NCI-H345 (cell line): ENCODE measurements around the gene PCYT1A.
"Not testable (repeated sequence)": the region's sequence is repeated elsewhere in the genome, so short reads cannot be mapped to it uniquely, and the experiment has no call there.

Experiments
- DNase-seq: peaks from one replicate; lab custom pipeline; 2025; lab: John Stamatoyannopoulos, UW

PCYT1A gene

DNA sequence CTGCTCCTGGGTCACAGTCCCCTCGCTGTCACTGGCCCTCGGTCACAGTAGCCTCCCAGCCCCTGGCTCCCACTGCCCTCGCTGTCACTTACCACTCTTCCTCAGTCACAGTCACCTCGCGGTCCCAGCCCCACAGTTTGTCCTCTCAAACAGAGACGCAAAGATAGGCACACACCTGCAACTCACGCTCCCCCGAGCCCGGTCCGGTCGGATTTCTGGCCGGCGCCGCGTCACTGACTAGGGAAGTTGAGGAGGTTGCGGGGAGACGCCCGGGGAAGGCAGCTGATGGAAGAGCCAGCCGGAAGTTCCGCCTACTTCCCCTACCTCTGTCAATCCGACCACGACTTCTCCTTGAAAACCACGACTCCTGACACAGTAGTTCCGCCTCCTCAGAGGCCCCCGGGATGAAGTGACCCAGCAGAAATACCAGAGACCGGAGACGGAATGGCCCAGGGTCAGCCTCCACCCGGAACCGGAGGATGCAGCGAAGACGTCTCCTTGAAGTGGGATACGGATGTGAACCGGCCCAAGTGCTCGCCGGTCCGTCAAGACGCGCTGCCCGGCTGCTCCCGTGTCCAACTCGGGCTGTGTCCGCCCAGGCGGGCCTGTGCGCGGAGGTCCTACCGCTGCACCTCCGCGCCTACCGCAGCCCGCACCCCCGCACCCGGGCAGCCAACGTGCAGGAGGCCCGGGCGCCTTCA lies at the start of gene PCYT1A:
PCYT1A (minus strand) TSS at position 287 of the 701 bp plus-strand sequence. CDS start 17,195 bp downstream, outside the sequence.
- peak; percentile 95 for DNase-seq

DNA sequence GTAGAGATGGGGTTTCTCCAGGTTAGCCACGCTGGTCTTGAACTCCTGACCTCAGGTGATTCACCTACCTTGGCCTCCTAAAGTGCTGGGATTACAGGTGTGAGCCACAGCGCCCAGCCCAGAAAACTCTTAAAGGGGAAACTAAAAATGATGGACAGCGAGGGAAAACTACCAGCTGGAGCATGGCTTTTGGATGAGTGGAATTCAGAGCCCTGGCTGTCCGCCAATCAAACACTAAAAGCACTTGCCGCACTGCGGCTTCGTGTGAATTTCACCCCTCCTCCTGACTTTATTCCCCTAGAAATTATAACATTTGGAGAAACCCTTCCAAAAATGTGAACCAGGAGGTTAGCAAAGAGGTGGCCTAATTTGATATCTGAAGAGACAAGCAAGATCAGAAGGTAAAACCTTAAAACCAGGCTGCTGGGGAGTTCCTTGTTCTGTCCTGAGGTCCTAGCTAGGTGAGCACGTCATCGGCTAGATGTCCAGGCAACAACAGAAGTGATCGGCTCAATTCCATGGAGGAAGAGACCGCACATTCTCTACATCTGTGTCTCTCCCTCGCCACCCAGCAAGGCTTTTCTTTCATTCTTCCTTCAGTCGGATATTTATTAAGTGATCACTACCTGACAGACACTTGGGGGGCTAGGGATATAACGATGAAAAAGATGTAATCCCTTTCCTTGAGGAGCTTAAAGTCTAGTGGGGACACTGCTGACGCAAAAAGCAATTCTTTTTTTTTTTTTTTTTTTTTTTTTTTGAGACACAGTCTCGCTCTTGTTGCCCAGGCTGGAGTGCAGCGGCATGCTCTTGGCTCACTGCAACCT lies 49.0 kb upstream of the PCYT1A start:
- DNase-seq = no peak

DNA sequence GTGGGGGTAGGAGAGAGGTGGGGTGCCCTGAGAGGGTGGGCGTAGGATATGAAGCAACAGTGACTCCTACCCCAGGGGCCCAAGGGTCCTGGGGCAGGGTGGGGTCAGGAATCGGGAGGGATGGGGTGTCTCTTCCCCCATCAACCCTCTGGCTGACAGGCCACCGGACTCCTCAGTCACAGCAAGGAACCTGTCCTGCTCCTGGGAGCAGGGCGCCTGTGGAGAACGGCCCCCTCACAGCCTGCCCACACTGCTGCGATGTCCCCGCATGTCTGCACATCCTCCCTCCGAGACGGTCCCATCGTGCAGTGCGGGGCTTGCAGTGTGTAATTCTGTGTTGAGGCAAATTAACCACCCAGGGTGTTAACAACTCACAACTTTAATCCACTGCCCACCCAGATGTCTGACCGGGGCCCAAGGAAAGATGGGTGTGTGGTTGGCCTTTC lies 48.0 kb upstream of the PCYT1A start:
- no peak for DNase-seq

DNA sequence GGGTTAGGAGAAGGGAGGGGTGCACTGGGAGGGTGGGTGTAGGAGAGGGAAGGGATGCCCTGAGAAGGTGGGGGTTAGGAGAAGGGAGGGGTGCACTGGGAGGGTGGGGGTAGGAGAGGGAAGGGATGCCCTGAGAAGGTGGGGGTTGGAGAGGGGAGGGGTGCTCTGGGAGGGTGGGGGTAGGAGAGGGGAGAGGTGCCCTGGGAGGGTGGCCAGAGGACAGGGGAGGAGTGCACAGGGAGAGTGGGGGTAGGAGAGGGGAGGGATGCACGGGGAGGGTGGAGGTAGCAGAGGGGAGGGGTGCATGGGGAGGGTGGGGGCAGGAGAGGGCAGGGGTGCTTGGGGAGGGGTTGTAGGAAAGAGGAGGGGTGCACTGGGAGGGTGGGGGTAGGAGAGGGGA lies 47.5 kb upstream of the PCYT1A start:
- DNase-seq = no peak

DNA sequence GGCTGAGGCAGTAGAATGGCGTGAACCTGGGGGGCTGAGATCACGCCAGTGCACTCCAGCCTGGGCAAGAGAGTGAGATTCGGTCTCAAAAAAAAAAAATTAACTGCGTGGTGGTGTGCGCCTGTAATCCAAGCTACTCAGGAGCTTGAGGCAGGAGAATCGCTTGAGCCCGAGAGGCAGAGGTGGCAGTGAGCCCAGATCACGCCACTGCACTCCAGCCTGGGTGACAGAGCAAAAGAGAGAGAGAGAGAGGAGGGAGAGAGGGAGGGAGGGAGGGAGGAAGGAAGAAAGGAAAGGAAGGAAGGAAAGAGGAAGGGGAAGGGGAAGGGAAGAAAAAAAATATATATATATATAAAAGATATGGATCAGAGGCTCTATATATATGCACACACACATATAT lies 44.6 kb upstream of the PCYT1A start:
- no peak for DNase-seq

DNA sequence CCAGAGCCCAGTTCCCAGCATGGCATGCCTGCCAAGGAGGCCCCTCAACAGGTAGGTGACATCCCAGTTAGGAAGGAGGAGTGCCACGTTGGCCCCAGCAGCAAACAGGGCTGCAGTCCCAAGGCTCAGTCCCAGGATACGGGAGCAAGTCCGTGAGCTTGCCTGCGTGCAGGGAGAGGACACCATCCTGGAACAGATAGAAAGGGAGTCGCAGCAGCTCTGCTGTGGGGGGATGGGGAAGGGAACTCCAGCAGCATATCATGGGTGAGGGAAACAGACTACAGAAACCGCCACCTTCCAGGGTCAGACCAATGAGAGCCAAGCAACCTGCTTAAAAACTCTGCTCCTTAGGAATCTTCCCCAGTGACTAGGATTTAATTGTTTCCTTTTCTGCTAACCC lies 39.9 kb upstream of the PCYT1A start:
- DNase-seq = no peak

DNA sequence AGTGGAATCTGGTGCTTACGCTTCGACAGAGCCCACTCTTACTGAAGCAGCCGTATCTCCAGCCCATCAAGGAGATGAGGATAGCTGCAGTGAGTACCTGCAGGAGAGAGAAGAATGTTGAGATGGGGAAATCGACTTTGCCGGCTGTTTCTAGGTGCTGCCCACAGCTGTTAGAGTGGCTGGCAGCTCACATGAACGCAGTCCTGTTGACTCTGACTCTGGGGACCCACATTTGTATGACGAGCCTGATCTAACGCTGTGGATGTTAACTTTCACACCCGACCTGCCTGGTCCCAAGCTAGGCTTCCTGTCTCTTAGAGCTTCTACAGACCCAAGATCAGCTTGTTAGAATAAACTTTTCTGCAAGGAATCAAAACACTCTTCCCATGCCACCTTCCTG lies 39.4 kb upstream of the PCYT1A start:
- DNase-seq = no peak

DNA sequence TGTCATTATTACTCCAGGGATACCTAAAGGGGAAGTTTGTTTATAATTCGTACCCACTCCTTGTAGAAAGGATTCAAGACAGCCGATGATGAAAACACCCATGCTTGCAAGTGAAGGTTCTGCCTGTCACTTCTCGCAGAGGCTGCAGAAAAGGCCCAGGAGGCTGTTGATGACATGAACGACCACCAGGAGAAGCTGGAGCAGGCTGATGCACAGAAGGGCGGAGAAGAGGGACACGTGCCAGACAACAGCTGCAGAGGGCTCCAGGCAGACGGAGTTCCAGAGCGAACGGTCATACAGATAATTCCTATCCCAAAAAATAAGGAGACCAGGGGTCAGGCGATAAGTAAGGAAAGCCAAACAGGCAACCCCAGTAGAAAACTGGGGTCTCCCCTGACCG lies 36.2 kb upstream of the PCYT1A start:
- DNase-seq = no peak

DNA sequence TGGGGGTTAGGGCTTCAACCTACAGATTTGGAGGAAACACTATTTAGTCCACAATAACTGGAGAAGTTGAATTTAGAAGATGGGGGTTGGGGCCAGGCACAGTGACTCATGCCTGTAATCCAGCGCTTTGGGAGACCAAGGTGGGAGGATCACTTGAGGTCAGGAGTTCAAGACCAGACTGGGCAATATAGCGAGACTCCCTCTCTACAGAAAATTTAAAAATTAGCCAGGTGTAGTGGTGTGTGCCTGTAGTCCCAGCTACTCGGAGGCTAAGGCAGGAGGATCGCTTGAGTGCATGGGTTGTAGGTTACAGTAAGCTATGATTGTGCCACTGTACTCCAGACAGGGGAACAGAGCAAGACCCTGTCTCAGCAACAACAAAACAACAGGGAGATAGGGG lies 35.5 kb upstream of the PCYT1A start:
- no peak for DNase-seq

DNA sequence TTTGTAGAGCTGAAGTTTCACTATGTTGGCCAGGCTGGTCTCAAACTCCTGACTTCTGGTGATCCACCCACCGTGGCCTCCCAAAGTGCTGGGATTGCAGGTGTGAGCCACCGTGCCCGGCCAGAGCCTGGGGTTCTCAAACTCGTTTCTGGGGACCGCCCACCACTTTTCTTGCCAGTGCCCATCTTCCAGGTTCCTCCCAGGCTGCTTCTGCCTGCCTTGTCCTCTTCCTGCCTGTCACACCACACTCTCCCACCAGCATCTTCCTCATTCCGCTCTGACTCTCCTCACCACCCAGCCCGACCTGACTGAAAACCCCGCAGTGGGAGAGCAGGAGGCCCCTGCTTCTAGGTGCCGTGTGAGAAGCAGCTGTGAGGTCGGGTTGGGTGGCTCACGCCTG lies 33.6 kb upstream of the PCYT1A start:
- no peak for DNase-seq

DNA sequence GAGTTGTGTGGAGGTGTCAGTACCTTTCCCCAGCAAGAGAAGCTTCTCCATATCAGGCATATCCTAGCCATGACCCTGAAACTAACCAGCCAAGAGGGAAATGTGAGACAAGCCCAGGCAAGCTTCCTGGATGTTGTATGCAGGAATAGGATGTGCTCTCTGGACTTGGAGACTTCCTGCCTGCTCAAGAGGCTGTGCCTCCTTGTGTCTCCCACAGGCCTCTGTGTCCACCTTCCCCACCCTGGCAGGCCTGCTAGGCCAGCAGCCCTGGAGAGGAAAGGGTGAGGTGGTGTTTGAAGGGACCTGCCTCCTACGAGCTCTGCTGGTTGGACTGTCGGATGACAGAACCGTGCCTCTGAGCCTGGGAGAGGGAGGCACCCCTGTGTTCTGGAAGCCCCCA lies 32.6 kb upstream of the PCYT1A start:
- DNase-seq = no peak

DNA sequence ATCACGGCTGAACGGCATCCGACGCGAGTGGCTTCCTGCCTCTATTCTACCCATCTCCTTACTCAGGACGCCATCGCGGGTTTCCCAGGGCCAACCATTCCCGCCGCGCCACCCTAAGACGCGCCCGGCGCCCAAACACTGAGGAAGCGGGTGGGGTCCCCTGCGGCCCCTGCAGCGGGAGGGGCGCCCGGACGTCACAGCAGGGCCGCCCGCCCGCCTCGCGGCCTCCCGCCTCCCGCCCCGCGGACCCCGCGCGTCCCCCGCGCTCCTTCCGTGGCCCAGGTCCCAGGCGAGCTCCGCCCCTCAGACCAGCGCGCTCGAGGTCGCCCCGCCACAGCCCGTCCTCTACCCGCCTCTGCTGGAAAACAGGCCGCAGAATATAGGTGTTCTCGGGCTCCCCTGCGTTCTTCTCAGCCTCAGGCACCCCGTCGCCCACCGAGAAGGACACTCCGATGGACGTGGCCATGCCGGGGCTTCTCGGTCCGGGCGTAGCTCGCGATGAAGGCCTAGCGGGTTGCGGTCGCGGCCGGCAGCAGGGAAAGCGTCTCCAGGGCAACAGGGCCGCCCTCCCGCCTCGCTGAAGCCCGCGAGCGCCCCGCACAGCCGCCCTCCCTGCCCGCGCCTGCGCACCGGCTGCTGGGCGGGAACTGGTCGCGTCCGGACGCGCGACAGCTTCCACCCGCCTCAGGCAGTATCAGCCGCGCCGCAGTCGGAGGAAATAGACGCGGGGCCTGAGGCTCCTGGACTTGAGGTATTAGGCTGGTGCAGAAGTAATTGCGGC lies 30.4 kb upstream of the PCYT1A start, which contains the start of gene DYNLT2B:
DYNLT2B (minus strand) TSS at position 554 of the 781 bp plus-strand sequence; CDS start at position 466, 88 bp downstream.
- DNase-seq = peak; percentile 95

DNA sequence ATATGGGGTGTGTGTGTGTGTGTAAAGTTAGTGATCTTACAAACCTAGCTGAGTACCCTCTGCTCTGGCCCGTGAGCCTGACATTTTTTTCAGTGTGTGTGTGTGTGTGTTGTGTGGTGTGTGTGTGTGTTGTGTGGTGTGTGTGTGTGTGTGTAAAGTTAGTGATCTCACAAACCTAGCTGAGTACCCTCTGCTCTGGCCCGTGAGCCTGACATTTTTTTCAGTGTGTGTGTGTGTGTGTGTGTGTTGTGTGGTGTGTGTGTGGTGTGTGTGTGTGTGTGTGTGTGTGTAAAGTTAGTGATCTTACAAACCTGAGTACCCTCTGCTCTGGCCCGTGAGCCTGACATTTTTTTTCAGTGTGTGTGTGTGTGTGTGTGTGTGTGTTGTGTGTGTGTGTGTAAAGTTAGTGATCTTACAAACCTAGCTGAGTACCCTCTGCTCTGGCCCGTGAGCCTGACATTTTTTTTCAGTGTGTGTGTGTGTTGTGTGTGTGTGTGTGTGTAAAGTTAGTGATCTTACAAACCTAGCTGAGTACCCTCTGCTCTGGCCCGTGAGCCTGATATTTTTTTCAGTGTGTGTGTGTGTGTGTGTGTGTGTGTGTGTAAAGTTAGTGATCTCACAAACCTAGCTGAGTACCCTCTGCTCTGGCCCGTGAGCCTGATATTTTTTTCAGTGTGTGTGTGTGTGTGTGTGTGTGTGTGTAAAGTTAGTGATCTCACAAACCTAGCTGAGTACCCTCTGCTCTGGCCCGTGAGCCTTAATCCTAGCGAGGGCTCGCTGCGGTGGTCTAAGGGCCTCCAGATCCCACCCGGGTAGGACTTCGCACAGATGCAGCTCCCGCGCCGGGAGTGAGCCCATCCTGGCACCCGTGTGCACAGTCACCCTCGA lies 29.5 kb upstream of the PCYT1A start:
- not testable (repeated sequence) for DNase-seq

DNA sequence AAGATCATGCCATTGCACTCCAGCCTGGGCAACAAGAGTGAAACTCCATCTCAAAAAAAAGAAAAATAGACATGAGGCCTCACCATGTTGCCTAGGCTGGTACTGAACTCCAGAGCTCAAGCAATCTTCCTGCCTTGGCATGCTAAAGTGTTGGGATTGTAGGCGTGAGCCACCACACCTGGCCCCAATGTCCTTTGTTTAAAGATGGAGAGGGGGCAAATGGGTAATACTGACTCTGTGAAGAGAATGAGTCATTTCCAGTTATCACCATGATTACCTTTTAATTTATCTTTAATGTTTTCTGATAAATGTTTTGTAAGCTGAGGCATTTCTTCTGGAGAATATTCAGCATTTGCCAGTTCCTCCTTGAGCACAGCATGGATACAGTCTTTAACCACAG lies 28.3 kb upstream of the PCYT1A start:
- DNase-seq = no peak

DNA sequence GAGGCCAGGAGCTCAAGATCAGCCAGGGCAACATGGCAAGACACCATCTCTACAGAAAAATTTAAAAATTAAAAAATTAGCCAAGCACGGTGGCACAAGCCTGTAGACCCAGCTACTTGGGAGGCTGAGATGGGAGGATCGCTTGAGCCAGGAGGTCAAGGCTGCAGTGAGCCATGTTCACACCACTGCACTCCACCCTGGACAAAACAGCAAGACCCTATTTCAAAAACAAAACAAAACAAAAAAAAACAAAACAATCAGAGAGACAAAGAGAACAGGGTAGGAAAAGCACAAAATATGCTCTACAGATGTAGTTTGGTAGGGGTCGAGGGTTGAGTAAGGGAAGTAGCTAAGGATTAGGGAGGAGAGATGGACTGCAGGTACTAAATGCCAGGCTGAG lies 27.1 kb upstream of the PCYT1A start:
- DNase-seq = no peak

DNA sequence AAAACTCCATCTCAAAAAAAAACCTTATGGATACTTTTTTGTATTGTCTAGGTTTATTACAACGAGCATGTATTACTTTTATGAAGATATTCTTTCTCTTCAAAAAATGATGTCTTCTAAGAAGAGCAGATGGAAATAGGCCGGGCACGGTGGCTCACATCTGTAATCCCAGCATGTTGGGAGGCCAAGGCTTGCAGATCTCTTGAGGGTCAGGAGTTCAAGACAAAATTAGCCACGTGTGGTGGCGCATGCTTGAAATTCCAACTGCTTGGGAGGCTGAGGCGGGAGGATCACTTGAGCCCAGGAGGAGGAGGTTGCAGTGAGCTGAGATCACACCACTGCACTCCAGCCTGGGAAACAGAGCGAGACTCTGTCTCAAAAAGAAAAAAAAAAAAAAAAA lies 26.6 kb upstream of the PCYT1A start:
- not testable (repeated sequence) for DNase-seq

DNA sequence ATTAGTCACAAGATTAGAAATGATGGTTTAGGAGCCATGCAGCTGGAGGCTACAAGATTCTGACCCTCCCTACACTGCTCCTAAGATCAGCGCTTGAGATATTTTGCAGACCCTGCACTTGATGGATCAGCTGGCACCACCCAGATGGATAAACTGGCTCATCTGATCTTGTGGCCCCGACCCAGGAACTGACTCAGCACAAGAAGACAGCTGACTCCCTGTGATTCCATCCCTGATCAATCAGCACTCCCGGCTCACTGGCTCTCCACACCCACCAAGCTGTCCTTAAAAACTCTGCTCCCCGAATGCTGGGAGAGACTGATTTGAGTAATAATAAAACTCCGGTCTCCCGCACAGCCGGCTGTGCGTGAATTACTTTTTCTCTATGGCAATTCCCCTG lies 15.4 kb upstream of the PCYT1A start:
- DNase-seq = not testable (repeated sequence)

DNA sequence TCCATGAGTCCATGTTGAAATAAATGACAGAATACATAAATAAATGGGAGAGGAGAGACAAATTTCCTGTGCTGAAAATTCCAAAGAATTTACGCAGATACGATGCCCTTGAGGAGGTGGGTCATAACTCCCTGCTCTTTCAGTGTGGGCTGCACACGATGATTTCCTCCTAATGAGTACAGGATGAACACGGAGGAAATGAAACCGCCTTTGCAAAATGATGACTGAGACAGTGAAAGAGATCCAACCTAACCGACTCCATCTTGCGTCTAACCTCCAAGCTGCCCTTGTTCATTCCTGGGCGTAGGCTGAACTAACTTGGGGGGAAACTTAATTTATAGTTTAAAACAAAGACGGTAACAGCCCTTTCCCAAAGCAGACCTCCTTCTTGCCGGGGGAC lies 15.0 kb upstream of the PCYT1A start:
- not testable (repeated sequence) for DNase-seq

DNA sequence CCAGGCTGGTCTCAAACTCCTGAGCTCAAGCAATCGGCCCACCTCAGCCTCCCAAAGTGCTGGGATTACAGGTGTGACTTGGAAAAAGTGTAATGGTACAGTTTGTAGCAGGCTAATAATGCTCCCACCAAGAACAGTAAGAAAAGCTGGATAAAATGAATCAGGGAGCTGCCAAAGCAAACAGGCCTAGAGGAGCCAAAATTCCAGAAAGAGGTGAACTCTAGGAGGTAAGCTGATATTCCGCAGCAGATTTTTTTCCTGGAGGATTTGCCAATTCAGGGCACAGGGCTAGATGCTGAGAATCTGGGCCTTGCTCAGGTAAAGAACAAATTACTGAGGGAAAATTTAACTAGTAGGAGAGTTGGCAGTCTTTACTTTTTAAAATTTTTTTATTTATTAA lies 11.0 kb upstream of the PCYT1A start:
- DNase-seq = no peak

DNA sequence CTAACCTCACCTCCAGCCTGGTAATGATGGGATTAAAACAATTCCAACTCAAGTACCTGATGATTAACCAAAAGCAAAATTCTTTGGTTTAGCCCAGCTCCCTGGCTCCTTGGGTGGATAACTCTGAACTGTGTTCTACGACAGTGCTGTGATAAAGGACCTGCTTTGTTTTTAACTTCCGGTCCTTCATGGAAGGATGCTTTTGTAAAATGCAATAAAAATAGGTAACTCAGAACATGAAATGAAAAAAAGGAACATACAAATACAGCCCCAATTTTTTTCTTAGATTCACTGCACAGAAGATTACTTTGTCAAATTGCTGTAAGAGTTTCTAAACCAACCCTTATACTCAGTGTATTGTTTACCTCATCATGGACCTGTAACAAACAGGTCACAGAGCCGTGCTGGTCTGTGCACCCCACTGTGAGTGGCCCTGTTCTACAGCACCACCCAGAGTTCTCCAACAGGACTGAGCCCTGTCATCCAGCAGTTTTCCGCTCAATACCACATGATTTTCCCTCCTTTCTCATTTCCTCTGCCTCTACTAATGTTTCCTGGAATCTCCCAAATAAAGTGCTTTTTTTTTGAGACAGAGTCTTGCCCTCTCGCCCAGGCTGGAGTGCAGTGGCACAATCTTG lies 4.9 kb upstream of the PCYT1A start:
- DNase-seq = no peak

DNA sequence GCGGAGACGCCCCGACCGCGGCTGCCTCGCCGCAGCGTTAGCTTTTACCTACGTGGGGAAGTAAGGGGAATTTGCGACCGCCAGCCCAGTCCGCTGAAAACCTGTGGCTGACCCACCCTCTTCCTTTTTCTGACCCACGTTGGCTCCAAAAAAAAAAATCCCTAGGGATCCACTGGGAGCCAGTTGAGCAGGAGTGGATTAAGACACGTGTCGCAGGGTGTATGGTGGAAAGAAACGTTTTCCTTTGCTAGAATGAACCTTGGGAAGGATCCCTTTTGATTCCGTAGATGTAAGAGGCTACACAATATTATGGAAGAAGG lies 575 bp upstream of the PCYT1A start:
- DNase-seq = no peak
